Measurements from ENCODE around the gene LCN10.
"Not testable (repeated sequence)": the region's sequence is repeated elsewhere in the genome, so short reads cannot be mapped to it uniquely, and the experiment has no call there.

LCN10 gene

GRCh38 chr9:136773386-136774044, 30.8 kb upstream of the LCN10 start:
- Histone ChIP-seq H3K9ac (ENCODE audit: low read length in 5 of 5) (no peak overlapping the region), H3K4me1 (ENCODE audit: control insufficient read depth in 5 of 5, insufficient read depth in 5 of 5, low read length in 5 of 5) (no peaks in the 10 kb centered on the region), H3K36me3 (ENCODE audit: control insufficient read depth in 5 of 5, insufficient read depth in 5 of 5, low read length in 5 of 5) (no peaks in the 10 kb centered on the region), H3K4me3 (ENCODE audit: low read depth in 1 of 5, low read length in 5 of 5) (no peak overlapping the region), H3K9me3 (ENCODE audit: control insufficient read depth in 5 of 5, low read length in 5 of 5) (peaks cover 0 to 14% (median 9%) of the 10 kb centered on the region in 5 donors), H3K27ac (ENCODE audit: low read depth, low read length) (no peak overlapping the region), H3K27me3 (ENCODE audit: control insufficient read depth in 5 of 5, insufficient read depth in 4 of 5, low read length in 5 of 5) (peaks cover 0 to 13% (median 3%) of the 10 kb centered on the region in 5 donors)

GRCh38 chr9:136771907-136772415, 29.2 kb upstream of the LCN10 start:
- H3K27me3 ChIP-seq (ENCODE audit: control insufficient read depth in 5 of 5, insufficient read depth in 4 of 5, low read length in 5 of 5) = peaks cover 0 to 11% (median 6%) of the 10 kb centered on the region in 5 donors
- H3K27ac ChIP-seq (ENCODE audit: low read depth, low read length) = no peak overlapping the region
- H3K9me3 ChIP-seq (ENCODE audit: control insufficient read depth in 5 of 5, low read length in 5 of 5) = peaks cover 0 to 14% (median 9%) of the 10 kb centered on the region in 5 donors
- H3K36me3 ChIP-seq (ENCODE audit: control insufficient read depth in 5 of 5, insufficient read depth in 5 of 5, low read length in 5 of 5) = no peaks in the 10 kb centered on the region
- no peaks in the 10 kb centered on the region for H3K4me1 ChIP-seq (ENCODE audit: control insufficient read depth in 5 of 5, insufficient read depth in 5 of 5, low read length in 5 of 5)
- H3K9ac ChIP-seq (ENCODE audit: low read length in 5 of 5) = no peak overlapping the region
- H3K4me3 ChIP-seq (ENCODE audit: low read depth in 1 of 5, low read length in 5 of 5) = no peak overlapping the region

GRCh38 chr9:136769710-136770191, 27.0 kb upstream of the LCN10 start:
- Histone ChIP-seq H3K27me3 (ENCODE audit: control insufficient read depth in 5 of 5, insufficient read depth in 4 of 5, low read length in 5 of 5) (peaks cover 0 to 9% (median 4%) of the 10 kb centered on the region in 5 donors), H3K27ac (ENCODE audit: low read depth, low read length) (no peak overlapping the region), H3K9me3 (ENCODE audit: control insufficient read depth in 5 of 5, low read length in 5 of 5) (peaks cover 0 to 14% (median 9%) of the 10 kb centered on the region in 5 donors), H3K4me3 (ENCODE audit: low read depth in 1 of 5, low read length in 5 of 5) (no peak overlapping the region), H3K9ac (ENCODE audit: low read length in 5 of 5) (no peak overlapping the region), H3K36me3 (ENCODE audit: control insufficient read depth in 5 of 5, insufficient read depth in 5 of 5, low read length in 5 of 5) (no peaks in the 10 kb centered on the region), H3K4me1 (ENCODE audit: control insufficient read depth in 5 of 5, insufficient read depth in 5 of 5, low read length in 5 of 5) (no peaks in the 10 kb centered on the region)

GRCh38 chr9:136766410-136767120, 23.8 kb upstream of the LCN10 start:
- H3K27me3 ChIP-seq (ENCODE audit: control insufficient read depth in 5 of 5, insufficient read depth in 4 of 5, low read length in 5 of 5) = peaks cover 0 to 19% (median 4%) of the 10 kb centered on the region in 5 donors
- H3K27ac ChIP-seq (ENCODE audit: low read depth, low read length); H3K9ac ChIP-seq (ENCODE audit: low read length in 5 of 5); H3K4me1 ChIP-seq (ENCODE audit: control insufficient read depth in 5 of 5, insufficient read depth in 5 of 5, low read length in 5 of 5); H3K36me3 ChIP-seq (ENCODE audit: control insufficient read depth in 5 of 5, insufficient read depth in 5 of 5, low read length in 5 of 5); H3K4me3 ChIP-seq (ENCODE audit: low read depth in 1 of 5, low read length in 5 of 5); H3K9me3 ChIP-seq (ENCODE audit: control insufficient read depth in 5 of 5, low read length in 5 of 5): not testable (repeated sequence)

GRCh38 chr9:136765745-136766409, 23.1 kb upstream of the LCN10 start:
- not testable (repeated sequence) for H3K36me3 ChIP-seq (ENCODE audit: control insufficient read depth in 5 of 5, insufficient read depth in 5 of 5, low read length in 5 of 5); H3K27ac ChIP-seq (ENCODE audit: low read depth, low read length); H3K4me3 ChIP-seq (ENCODE audit: low read depth in 1 of 5, low read length in 5 of 5); H3K9me3 ChIP-seq (ENCODE audit: control insufficient read depth in 5 of 5, low read length in 5 of 5); H3K9ac ChIP-seq (ENCODE audit: low read length in 5 of 5); H3K4me1 ChIP-seq (ENCODE audit: control insufficient read depth in 5 of 5, insufficient read depth in 5 of 5, low read length in 5 of 5)
- H3K27me3 ChIP-seq (ENCODE audit: control insufficient read depth in 5 of 5, insufficient read depth in 4 of 5, low read length in 5 of 5) = peaks cover 0 to 19% (median 4%) of the 10 kb centered on the region in 5 donors

GRCh38 chr9:136765041-136765440, 22.3 kb upstream of the LCN10 start:
- Histone ChIP-seq H3K9ac (ENCODE audit: low read length in 5 of 5) (no peak overlapping the region), H3K36me3 (ENCODE audit: control insufficient read depth in 5 of 5, insufficient read depth in 5 of 5, low read length in 5 of 5) (no peaks in the 10 kb centered on the region), H3K27ac (ENCODE audit: low read depth, low read length) (no peak overlapping the region), H3K4me3 (ENCODE audit: low read depth in 1 of 5, low read length in 5 of 5) (no peak overlapping the region), H3K9me3 (ENCODE audit: control insufficient read depth in 5 of 5, low read length in 5 of 5) (no peaks in the 10 kb centered on the region), H3K4me1 (ENCODE audit: control insufficient read depth in 5 of 5, insufficient read depth in 5 of 5, low read length in 5 of 5) (peaks cover 0 to 6% (median 4%) of the 10 kb centered on the region in 5 donors), H3K27me3 (ENCODE audit: control insufficient read depth in 5 of 5, insufficient read depth in 4 of 5, low read length in 5 of 5) (peaks cover 3 to 19% (median 4%) of the 10 kb centered on the region in 5 donors)

GRCh38 chr9:136764301-136764891, 21.7 kb upstream of the LCN10 start, which contains the start of gene LCN15:
Gene LCN15 (minus strand): TSS chr9:136764518. CDS start chr9:136764488, 30 bp downstream.
- Histone ChIP-seq H3K9ac (ENCODE audit: low read length in 5 of 5) (no peak within 1 kb of the TSS), H3K9me3 (ENCODE audit: control insufficient read depth in 5 of 5, low read length in 5 of 5) (no peaks in the 10 kb centered on the region), H3K36me3 (ENCODE audit: control insufficient read depth in 5 of 5, insufficient read depth in 5 of 5, low read length in 5 of 5) (no peaks in the 10 kb centered on the region), H3K4me3 (ENCODE audit: low read depth in 1 of 5, low read length in 5 of 5) (no peak within 1 kb of the TSS), H3K27ac (ENCODE audit: low read depth, low read length) (no peak within 1 kb of the TSS), H3K27me3 (ENCODE audit: control insufficient read depth in 5 of 5, insufficient read depth in 4 of 5, low read length in 5 of 5) (peaks cover 3 to 19% (median 4%) of the 10 kb centered on the region in 5 donors), H3K4me1 (ENCODE audit: control insufficient read depth in 5 of 5, insufficient read depth in 5 of 5, low read length in 5 of 5) (peaks cover 0 to 6% (median 4%) of the 10 kb centered on the region in 5 donors)

GRCh38 chr9:136763649-136764035, 20.9 kb upstream of the LCN10 start:
- no peak overlapping the region for H3K27ac ChIP-seq (ENCODE audit: low read depth, low read length)
- H3K9ac ChIP-seq (ENCODE audit: low read length in 5 of 5) = no peak overlapping the region
- no peaks in the 10 kb centered on the region for H3K9me3 ChIP-seq (ENCODE audit: control insufficient read depth in 5 of 5, low read length in 5 of 5)
- no peaks in the 10 kb centered on the region for H3K36me3 ChIP-seq (ENCODE audit: control insufficient read depth in 5 of 5, insufficient read depth in 5 of 5, low read length in 5 of 5)
- H3K27me3 ChIP-seq (ENCODE audit: control insufficient read depth in 5 of 5, insufficient read depth in 4 of 5, low read length in 5 of 5) = peaks cover 3 to 19% (median 4%) of the 10 kb centered on the region in 5 donors
- peaks cover 0 to 6% (median 4%) of the 10 kb centered on the region in 5 donors for H3K4me1 ChIP-seq (ENCODE audit: control insufficient read depth in 5 of 5, insufficient read depth in 5 of 5, low read length in 5 of 5)
- no peak overlapping the region for H3K4me3 ChIP-seq (ENCODE audit: low read depth in 1 of 5, low read length in 5 of 5)

- Histone ChIP-seq H3K9me3 (ENCODE audit: control insufficient read depth in 5 of 5, low read length in 5 of 5) (no peaks in the 10 kb centered on the region), H3K9ac (ENCODE audit: low read length in 5 of 5) (no peak overlapping the region), H3K4me1 (ENCODE audit: control insufficient read depth in 5 of 5, insufficient read depth in 5 of 5, low read length in 5 of 5) (peaks cover 0 to 6% (median 5%) of the 10 kb centered on the region in 5 donors), H3K4me3 (ENCODE audit: low read depth in 1 of 5, low read length in 5 of 5) (no peak overlapping the region), H3K36me3 (ENCODE audit: control insufficient read depth in 5 of 5, insufficient read depth in 5 of 5, low read length in 5 of 5) (no peaks in the 10 kb centered on the region), H3K27me3 (ENCODE audit: control insufficient read depth in 5 of 5, insufficient read depth in 4 of 5, low read length in 5 of 5) (peaks cover 2 to 17% (median 4%) of the 10 kb centered on the region in 5 donors), H3K27ac (ENCODE audit: low read depth, low read length) (no peak overlapping the region)
These were observed 20.3 kb upstream of the LCN10 start for GRCh38 chr9:136762915-136763648.

Data from subcutaneous abdominal adipose tissue (tissue), 5 donors.